ENCODE data around the gene VAV1. TPM values are rescaled to one million over a fixed set of nuclear protein-coding genes. Genes with fewer than 3 reads are reported as not detected.
A peak's percentile ranks its signal among the peaks of the same experiment; 100 is the strongest.
"Not testable (repeated sequence)": the region's sequence is repeated elsewhere in the genome, so short reads cannot be mapped to it uniquely, and the experiment has no call there.

Gene VAV1
- total RNA-seq, 1 donor from 2014 or later, result not detected

DNA sequence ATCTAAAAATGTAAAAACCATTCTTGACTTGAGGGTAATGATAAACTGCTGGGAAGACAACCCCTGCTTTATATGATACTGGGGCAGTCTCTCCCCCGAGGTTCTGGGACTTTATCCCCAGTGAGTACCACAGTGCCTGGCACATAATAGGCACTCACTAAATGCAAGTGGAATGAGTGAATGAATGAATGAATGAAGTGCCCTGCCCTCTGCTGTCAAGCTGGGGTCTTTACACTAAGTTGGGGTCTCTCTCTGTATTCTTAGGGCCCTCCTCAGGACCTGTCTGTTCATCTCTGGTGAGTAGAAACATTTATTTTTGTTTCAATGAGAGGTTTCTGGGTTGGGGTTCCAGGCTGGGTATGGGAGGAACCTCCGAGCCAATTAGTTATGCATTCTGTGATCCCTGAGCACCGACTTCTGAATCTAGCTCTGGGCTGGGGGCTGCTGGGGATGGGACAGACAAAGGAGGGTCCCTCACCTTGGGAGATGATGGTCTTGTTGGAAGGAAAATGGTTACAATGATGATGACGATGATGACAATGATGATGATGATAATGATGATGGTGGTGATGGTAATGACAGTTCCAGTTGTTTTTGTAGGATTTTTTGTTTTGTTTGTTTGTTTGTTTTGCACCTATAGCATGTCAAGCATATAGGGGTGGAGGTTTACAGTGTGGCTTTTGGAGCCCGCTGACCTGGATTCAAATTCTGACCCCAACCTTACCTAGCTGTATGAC lies 70.5 kb downstream of the VAV1 start:
- no peak for DNase-seq (ENCODE audit: low read depth)

DNA sequence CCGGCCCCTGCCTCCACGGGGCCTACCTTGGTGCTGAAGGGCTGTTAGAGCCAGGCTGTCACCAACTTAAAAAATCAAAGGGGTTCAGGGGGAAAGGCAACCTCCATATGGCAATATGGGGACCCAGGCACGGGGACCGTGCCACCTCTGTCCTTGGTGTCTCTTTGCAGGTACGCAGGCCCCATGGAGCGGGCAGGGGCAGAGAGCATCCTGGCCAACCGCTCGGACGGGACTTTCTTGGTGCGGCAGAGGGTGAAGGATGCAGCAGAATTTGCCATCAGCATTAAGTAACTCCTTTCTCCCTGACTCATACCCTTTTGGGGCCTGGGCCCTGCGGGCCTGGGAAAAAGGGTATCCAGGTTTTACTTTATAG lies 75.3 kb downstream of the VAV1 start:
- no peak for DNase-seq (ENCODE audit: low read depth)

DNA sequence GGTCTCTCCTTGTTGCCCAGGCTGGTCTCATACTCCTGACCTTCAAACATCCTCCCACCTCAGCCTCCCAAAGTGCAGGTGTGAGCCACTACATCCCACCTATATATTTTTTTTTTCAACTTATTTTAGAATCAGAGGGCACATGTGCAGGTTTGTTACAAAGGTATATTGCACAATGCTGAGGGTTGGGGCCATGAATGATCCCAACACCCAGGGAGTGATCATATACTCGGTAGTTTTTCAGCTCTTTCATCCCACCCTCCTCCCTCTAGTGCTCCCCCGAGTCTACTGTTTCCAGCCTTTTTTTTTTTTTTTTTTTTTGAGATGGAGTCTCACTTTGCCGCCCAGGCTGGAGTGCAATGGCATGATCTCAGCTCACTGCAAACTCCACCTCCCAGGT lies 76.5 kb downstream of the VAV1 start:
- no peak for DNase-seq (ENCODE audit: low read depth)

DNA sequence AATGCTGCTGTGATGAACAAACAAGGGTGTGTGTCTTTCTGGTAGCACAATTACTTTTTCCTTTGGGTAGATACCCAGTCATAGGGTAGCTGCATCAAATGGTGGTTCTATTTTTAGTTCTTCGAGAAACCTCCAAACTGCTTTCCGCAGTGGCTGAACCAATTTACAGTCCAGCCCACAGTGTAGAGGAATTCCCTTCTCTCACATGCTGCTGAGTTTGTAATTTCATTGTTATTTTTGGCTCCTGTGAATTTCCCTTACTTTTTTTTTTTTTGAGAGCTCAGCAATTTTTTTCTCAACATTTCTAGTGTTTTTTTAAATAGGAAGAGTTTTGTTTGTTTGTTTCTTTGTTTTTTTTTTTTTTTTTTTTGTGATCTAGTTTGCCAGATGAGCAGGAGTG lies 77.4 kb downstream of the VAV1 start:
- DNase-seq (ENCODE audit: low read depth), result peak; percentile 12

DNA sequence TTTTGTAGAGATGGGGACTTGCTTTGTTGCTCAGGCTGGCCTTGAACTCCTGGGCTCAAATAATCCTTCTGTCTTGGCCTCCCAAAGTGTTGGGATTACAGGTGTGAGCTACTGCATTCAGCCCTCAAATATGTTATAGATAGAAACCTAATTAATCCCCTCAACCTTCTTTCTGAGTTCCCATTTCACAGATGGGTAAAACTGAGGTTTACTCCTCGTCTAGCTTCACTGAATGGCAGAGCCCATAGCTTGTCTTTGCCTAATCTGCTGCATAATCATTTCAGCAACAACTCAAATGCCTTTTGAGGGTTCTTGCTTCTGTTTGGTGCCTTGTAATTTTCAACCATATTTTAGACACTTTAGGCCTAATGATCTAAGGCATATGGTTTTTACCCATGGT lies 78.9 kb downstream of the VAV1 start:
- DNase-seq (ENCODE audit: low read depth), result no peak

- no peak for DNase-seq (ENCODE audit: low read depth)
These were observed 79.5 kb downstream of the VAV1 start for GRCh38 chr19:6852001-6852400.

DNA sequence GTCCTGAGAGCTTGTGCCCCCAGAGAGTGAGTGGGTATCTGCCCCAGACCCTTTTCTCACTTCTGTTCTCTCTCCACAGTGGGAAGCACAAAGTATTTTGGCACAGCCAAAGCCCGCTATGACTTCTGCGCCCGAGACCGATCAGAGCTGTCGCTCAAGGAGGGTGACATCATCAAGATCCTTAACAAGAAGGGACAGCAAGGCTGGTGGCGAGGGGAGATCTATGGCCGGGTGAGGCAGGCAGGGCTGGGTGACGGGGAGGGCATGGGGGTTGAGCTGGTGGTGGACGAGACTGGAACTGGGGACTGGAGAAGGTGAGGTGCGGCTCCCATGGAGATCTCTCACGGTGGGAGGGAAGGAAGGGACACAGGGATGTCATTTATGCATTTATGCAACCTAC lies 81.4 kb downstream of the VAV1 start:
- no peak for DNase-seq (ENCODE audit: low read depth)

DNA sequence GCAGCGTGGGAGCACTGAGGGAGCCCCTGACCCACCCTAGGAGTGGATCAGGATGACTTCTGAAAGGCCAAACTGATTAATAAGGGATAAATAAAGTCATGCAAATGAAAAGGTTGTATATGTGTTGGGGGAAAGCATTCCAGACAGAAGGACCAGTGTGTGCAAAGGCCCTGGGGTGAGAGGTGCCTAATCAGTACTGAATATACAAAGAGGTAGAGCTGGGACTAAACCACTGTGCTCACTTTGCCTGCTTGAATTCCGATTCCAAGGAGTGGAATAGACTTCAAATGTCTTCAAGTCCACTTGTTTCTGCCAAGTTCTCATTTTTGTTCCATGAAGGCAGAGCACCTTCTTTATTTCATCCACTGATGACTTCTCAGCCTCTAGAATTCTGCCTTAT lies 82.2 kb downstream of the VAV1 start:
- no peak for DNase-seq (ENCODE audit: low read depth)

DNA sequence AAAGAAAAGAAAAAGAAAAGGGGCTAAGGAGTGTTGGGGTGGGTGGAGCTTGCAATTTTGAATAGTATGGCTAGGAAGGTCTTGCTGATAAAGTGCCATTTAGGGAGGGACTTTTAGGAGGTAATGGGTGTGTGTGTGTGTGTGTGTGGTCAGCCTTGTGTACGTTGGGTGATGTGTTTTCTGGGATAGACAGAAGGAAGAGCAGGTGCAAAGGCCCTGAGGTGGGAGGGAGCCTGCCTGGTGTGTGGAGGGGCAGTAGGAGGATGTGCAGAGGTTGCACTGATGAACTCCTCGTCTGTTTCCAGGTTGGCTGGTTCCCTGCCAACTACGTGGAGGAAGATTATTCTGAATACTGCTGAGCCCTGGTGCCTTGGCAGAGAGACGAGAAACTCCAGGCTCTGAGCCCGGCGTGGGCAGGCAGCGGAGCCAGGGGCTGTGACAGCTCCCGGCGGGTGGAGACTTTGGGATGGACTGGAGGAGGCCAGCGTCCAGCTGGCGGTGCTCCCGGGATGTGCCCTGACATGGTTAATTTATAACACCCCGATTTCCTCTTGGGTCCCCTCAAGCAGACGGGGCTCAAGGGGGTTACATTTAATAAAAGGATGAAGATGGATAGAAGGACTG lies 84.4 kb downstream of the VAV1 start:
- no peak for DNase-seq (ENCODE audit: low read depth)

DNA sequence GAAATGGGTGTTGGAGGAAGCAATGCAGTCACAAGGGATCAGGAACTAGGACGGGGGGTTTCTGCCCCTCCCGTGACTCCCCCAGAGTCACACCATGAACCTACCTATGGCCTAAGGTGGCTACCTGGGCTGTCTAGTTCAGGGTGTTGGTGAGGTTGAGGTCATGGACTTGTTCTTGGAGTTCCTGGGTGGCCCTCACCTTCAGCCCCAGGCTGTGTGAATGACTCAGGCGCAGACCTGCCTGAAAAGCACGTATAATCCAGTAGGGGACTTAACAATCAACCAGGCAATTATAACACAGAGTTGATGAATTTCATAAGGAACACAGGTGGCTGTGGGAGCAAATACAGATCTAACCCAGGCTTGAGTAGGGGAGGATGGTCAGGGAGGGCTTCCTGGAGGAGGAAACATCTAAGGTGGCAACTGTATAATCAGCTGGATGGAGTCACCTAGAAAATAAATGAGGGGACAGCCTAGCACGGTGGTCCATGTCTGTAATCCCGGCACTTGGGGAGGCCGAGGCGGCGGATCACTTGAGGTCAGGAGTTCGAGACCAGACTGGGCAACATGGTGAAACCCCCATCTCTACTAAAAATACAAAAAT lies 89.3 kb downstream of the VAV1 start:
- DNase-seq (ENCODE audit: low read depth), result no peak

DNA sequence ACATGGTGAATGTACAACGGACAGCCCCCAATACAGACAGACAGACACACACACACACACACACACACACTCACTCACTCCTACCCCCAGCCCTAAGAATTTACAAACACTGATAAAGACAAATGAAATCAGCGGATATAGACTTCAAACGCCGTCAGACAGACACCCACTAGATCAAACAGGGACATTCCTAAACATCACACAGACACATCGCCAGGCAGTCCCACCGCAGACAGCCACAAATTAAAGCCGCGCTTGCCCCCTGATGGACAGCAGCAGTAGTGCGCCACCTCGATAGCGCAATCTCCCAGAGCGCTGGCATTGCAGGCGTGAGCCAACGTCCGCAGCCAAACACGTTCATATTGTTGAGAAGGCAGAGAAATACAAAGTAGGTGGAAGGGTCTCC lies 90.2 kb downstream of the VAV1 start:
- peak; percentile 75 for DNase-seq (ENCODE audit: low read depth)

GRCh38 chr19:6864325-6864940 lies 91.9 kb downstream of the VAV1 start:
- no peak for DNase-seq (ENCODE audit: low read depth)

GRCh38 chr19:6865849-6866248 lies 93.3 kb downstream of the VAV1 start:
- DNase-seq (ENCODE audit: low read depth), result no peak

DNA sequence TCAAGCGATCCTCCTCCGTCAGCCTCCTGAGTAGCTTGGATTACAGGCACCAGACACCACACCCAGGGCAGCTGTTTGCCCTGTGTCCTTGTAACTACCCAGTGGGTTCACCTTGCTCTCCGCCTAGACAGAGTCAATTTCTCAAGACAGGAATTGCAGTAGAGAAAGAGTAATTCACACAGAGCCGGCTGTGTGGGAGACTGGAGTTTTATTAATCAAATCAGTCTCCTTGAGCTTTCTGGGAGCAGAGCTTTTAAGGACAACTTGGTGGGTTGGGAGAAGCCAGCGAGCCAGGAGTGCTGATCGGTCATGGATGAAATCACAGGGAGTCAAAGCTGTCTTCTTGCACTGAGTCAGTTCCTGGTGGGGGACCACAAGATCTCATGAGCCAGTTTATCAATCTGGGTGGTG lies 94.2 kb downstream of the VAV1 start:
- no peak for DNase-seq (ENCODE audit: low read depth)

DNA sequence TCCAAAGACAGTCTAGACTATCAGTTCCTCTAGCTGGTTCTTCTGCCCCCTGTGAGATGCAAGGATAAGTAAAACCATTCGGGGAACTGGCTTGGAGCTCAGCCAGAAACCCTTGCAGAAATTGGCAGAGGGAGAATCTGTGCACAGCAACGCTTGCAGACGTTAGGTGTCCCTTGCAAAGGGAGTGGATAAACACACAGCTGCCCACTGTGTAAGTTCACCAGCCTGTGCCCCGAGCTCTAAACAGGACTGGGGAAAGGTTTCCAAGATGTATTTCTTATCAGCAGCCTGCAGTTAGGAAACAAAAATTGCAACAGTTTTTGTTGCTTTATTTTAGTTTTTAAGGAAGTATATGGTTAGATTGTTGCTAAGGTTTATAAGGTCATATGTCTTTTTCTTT lies 95.8 kb downstream of the VAV1 start:
- DNase-seq (ENCODE audit: low read depth), result peak; percentile 8

- DNase-seq (ENCODE audit: low read depth), result not testable (repeated sequence)
These were observed 96.8 kb downstream of the VAV1 start for GRCh38 chr19:6869151-6869882.

- DNase-seq (ENCODE audit: low read depth), result no peak
These were observed 101.4 kb downstream of the VAV1 start for GRCh38 chr19:6873708-6874431.

- no peak for DNase-seq (ENCODE audit: low read depth)
These were observed 102.7 kb downstream of the VAV1 start for GRCh38 chr19:6875218-6875617.

DNA sequence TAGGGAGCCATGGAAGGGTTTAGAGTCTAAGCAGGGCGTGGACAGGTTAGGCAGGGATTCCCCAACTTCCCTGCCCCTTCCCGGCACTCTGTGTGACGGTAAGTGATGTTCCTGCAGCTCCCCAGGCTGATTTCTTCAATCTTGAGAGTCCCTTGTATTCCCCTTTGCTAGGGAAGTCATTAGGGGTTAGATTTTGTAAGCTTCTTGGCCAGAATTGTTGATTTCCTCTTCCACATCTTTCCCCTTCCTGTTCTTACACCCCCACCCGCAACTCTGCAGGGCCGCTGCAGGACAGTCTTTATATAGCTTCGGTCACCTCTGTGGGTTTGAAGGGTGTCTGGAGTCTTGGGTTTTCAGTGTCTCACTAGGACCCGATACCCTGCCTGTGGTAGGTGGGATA lies 104.2 kb downstream of the VAV1 start:
- no peak for DNase-seq (ENCODE audit: low read depth)

DNA sequence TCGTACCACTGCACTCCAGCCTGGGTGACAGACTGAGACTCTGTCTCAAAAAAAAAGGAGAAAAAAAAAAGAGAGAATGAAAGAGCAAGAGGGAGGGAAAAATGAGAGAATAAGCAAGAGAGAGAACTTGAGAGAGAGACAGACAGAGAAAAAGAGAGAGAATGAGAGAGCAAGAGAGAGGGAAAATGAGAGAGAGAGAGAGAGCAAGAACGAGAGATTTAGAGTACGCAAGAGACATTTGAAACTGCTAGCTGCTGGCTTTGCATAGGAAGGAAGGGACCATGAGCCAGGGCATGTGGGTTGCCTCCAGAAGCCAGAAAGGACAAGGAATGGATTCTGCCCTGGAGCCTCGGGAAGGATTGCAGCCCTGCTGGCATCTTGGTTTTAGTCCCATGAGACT lies 105.3 kb downstream of the VAV1 start:
- no peak for DNase-seq (ENCODE audit: low read depth)

DNA sequence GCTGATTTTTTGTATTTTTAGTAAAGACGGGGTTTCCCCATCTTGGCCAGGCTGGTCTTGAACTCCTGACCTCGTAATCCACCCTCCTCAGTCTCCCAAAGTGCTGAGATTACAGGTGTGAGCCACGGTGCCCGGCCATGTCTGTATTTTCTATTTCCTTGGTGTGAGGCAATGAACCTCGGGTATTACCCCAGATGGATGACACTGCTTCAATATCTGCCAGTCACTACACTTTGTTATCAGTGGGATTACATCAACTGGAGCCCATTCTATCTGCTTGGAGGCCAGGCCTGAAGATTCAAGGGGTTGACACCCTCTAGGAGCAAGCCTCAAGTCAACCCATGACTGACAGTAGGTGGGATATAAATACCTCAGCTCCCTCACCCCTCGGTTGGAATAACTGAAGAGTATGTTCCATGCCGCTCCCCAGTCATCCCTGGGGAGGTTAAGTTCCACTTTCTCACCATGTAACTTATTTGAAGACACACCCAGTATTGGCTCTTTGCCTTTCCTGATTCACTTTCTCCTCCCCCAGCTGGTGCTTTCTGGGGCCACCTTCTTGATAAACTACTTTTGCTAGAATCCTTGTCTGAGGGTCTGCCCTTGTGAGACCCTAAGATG lies 113.9 kb downstream of the VAV1 start:
- DNase-seq (ENCODE audit: low read depth), result no peak
